Activated B cell treated with CpG ODN at 0.5 μM for 24 hours (primary cell): ENCODE results near the gene EGFR. TPM values are rescaled to one million over a fixed set of nuclear protein-coding genes. Genes with fewer than 3 reads are reported as not detected.

ENCODE experiments used
- ATAC-seq: fragments of 200-7000 bp; cut with Tn5 transposase; one replicate; pipeline ENCODE4 v1.10.0; 2021; ENCODE audit warnings: low read depth, mild to moderate bottlenecking, moderate library complexity
- CTCF ChIA-PET: fragments of 350-600 bp; sonication (Branson Sonifier 250); formaldehyde crosslinking; loops from one replicate; lab custom pipeline; 2021; ENCODE audit warnings: antibody characterized with exemption; lab: Charles Lee
- POLR2A ChIA-PET: fragments of 350-600 bp; sonication (Branson Sonifier 250); formaldehyde crosslinking; loops from one replicate; lab custom pipeline; 2021; ENCODE audit warnings: antibody characterized with exemption; lab: Charles Lee
- DNase-seq: peaks from one replicate; pipeline ENCODE4 v3.0.0; 2022
- H3K27ac Mint-ChIP-seq: one replicate; pipeline ENCODE4 v1.8.0; 2020; ENCODE audit warnings: mixed read lengths
- H3K27me3 Mint-ChIP-seq: one replicate; pipeline ENCODE4 v1.8.0; 2021; ENCODE audit warnings: mixed read lengths
- H3K36me3 Mint-ChIP-seq: one replicate; pipeline ENCODE4 v1.8.0; 2021; ENCODE audit warnings: low read depth, mixed read lengths
- H3K4me1 Mint-ChIP-seq: one replicate; pipeline ENCODE4 v1.8.0; 2021; ENCODE audit warnings: mixed read lengths
- H3K4me3 Mint-ChIP-seq: one replicate; pipeline ENCODE4 v1.8.0; 2020; ENCODE audit warnings: mild to moderate bottlenecking, mixed read lengths
- H3K9me3 Mint-ChIP-seq: one replicate; pipeline ENCODE4 v1.8.0; 2020; ENCODE audit warnings: mixed read lengths
- CTCF ChIP-seq: fragments of 200-600 bp; IDR thresholded peaks from one replicate; pipeline ENCODE4 v1.8.0; 2022; ENCODE audit warnings: antibody characterized with exemption, mild to moderate bottlenecking
- intact Hi-C: fragments of 100-400 bp; cut with micrococcal nuclease; formaldehyde crosslinking; loops from one replicate; pipeline ENCODE4 v1.15.1; 2024
- total RNA-seq: library from RNA; stranded (reverse); gene quantifications from 2 replicates; pipeline ENCODE4 v1.2.3, GENCODE V29; 2022

The EGFR gene
- total RNA-seq, 1 donor from 2014 or later, result not detected

- Mint-ChIP-seq H3K4me1 (no peaks in the 10 kb centered on the region), H3K36me3 (no peaks in the 10 kb centered on the region), H3K4me3 (no peak overlapping the region), H3K9me3 (no peaks in the 10 kb centered on the region), H3K27me3 (no peaks in the 10 kb centered on the region), H3K27ac (no peak overlapping the region)
- DNase-seq (no peak), ATAC-seq (no peak)
- no peak for TF ChIP-seq CTCF
- intact Hi-C loops, result no loop called here
- ChIA-PET POLR2A (no interaction called here), CTCF (interaction anchor here (1.2 kb wide), 1 partner anchor 62 kb away, joined by 3 read pairs; no protein-coding TSS in a partner anchor)
These were observed 174.4 kb downstream of the EGFR start for GRCh38 chr7:55193245-55193644.

DNA sequence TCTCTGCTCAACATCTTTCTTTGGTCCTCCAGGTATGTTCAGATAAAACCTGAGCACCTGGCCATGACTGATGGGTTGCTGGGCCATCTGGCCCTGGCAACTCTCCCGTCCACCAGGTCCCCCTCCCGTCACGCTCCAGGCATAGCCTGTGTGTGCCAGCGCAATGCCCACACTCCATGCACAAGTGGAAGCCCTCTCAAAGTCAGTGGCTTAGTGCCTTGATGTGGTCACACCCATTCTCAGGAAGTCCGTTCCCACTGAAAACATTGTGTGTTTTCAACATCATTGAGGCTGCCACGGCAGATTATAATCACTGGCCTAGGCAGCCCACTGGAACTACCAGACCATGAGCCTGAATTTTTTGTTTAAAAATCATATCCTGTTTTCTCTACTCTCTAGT is 175.7 kb downstream of the EGFR start:
- Mint-ChIP-seq H3K27ac (no peak overlapping the region), H3K4me1 (no peaks in the 10 kb centered on the region), H3K27me3 (no peaks in the 10 kb centered on the region), H3K36me3 (no peaks in the 10 kb centered on the region), H3K4me3 (no peak overlapping the region), H3K9me3 (no peaks in the 10 kb centered on the region)
- intact Hi-C loops, result no loop called here
- ChIA-PET POLR2A (no interaction called here), CTCF (no interaction called here)
- DNase-seq, result no peak
- no peak for ATAC-seq
- no peak for TF ChIP-seq CTCF

DNA sequence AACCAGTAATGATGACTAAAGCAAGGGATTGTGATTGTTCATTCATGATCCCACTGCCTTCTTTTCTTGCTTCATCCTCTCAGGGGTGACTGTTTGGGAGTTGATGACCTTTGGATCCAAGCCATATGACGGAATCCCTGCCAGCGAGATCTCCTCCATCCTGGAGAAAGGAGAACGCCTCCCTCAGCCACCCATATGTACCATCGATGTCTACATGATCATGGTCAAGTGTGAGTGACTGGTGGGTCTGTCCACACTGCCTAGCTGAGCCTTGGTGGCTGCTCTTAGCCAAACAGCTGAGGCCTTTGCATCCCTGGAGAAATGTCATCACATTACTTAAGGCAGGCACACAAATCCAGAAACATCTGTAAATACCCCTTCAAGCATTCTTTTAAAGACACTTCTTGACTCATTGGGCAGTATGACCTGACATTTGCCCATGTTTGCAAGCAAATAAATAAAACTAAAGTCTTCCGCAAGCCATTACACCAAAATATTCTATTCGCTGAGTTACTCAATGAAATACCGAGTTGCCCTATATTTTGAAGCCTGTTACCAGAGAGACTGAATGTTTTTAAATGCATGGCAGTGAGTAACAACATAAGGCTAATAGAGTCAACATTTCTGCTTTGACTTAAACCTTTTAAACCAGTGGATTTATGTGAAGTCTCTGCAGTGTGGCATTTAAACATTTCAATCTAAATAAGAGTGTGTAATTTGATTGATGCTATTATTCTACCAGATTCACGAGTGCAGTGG is 180.0 kb downstream of the EGFR start:
- H3K27ac Mint-ChIP-seq, result no peak overlapping the region
- DNase-seq (no peak), ATAC-seq (no peak)
- H3K4me3 Mint-ChIP-seq, result no peak overlapping the region
- CTCF ChIA-PET, result no interaction called here
- no peak for TF ChIP-seq CTCF
- no peaks in the 10 kb centered on the region for H3K4me1 Mint-ChIP-seq
- no peaks in the 10 kb centered on the region for H3K36me3 Mint-ChIP-seq
- intact Hi-C loops, result no loop called here
- H3K27me3 Mint-ChIP-seq, result no peaks in the 10 kb centered on the region
- H3K9me3 Mint-ChIP-seq, result no peaks in the 10 kb centered on the region
- POLR2A ChIA-PET, result no interaction called here

GRCh38 chr7:55199418-55199817 is 180.6 kb downstream of the EGFR start:
- DNase-seq (no peak), ATAC-seq (no peak)
- Mint-ChIP-seq H3K4me3 (no peak overlapping the region), H3K36me3 (no peaks in the 10 kb centered on the region), H3K27me3 (no peaks in the 10 kb centered on the region), H3K9me3 (no peaks in the 10 kb centered on the region), H3K4me1 (no peaks in the 10 kb centered on the region), H3K27ac (no peak overlapping the region)
- intact Hi-C loops, result no loop called here
- no peak for TF ChIP-seq CTCF
- POLR2A ChIA-PET, result no interaction called here
- CTCF ChIA-PET, result no interaction called here

DNA sequence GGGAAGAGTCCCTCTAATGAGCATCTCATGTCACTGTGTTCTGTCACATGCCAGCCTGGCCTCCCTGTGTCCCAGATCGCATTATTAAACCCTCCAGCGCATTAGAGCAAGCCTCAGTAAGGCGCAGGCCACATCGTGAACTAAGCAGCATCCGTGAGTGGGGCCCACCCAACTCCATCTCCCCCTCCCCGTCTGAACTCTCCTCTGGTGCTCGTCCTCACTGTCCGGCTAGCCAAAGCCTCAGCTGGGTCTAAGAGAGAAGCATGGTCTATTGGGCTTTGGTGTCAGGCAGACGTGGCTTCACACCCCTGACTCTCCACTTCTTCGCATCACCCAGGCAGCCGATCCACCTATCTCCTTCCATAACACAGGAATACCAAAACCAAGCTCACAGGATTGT is 181.6 kb downstream of the EGFR start:
- H3K9me3 Mint-ChIP-seq, result no peaks in the 10 kb centered on the region
- H3K36me3 Mint-ChIP-seq, result no peaks in the 10 kb centered on the region
- DNase-seq, result no peak
- H3K27ac Mint-ChIP-seq, result no peak overlapping the region
- no peaks in the 10 kb centered on the region for H3K4me1 Mint-ChIP-seq
- ChIA-PET POLR2A (no interaction called here), CTCF (no interaction called here)
- no peak for TF ChIP-seq CTCF
- no peak overlapping the region for H3K4me3 Mint-ChIP-seq
- intact Hi-C loops, result no loop called here
- H3K27me3 Mint-ChIP-seq, result no peaks in the 10 kb centered on the region
- no peak for ATAC-seq
